Spleen (tissue), 11 donors: Measurements from ENCODE around the gene HNRNPDL. TPM values are rescaled to one million over a fixed set of nuclear protein-coding genes. Genes with fewer than 3 reads are reported as not detected.
"Not testable (repeated sequence)": the region's sequence is repeated elsewhere in the genome, so short reads cannot be mapped to it uniquely, and the experiment has no call there.

Experiments
- DNase-seq: peaks from one replicate; pipeline ENCODE4 v3.0.0-alpha.2; 2020
- H3K27ac ChIP-seq, 8 donors: fragments of 200-600 bp; sonication (generic) in 7 of 8; 1 replicate in 4 of 8; 2 replicates in 4 of 8; pipeline versions ENCODE4 v1.5.0 to v1.8.0; 2016 to 2021; ENCODE audit warnings: inconsistent platforms in 4 of 8, mild to moderate bottlenecking in 4 of 8, moderate library complexity in 1 of 8
- H3K27me3 ChIP-seq, 7 donors: fragments of 200-600 bp; sonication (generic) in 6 of 7; replicated peaks in 1 of 7; 1 replicate in 4 of 7; 2 replicates in 3 of 7; pipeline versions ENCODE4 v1.5.0 to v1.8.0; 2016 to 2021; ENCODE audit warnings: inconsistent platforms in 3 of 7, mild to moderate bottlenecking in 1 of 7
- H3K36me3 ChIP-seq, 6 donors: fragments of 200-600 bp; sonication (generic) in 5 of 6; 1 replicate in 4 of 6; 2 replicates in 2 of 6; pipeline versions ENCODE4 v1.5.0 to v1.8.0; 2016 to 2021; ENCODE audit warnings: inconsistent platforms in 2 of 6
- H3K4me1 ChIP-seq, 6 donors: fragments of 200-600 bp; sonication (generic) in 5 of 6; 1 replicate in 3 of 6; 2 replicates in 3 of 6; pipeline versions ENCODE4 v1.5.0 to v1.8.0; 2016 to 2021; ENCODE audit warnings: inconsistent platforms in 3 of 6
- H3K4me3 ChIP-seq, 8 donors: fragments of 200-600 bp; sonication (generic) in 7 of 8; 1 replicate in 4 of 8; 2 replicates in 4 of 8; pipeline versions ENCODE4 v1.5.0 to v1.8.0; 2016 to 2021; ENCODE audit warnings: inconsistent platforms in 4 of 8, mild to moderate bottlenecking in 4 of 8, moderate library complexity in 2 of 8
- H3K9me3 ChIP-seq, 8 donors: fragments of 200-600 bp; sonication (generic) in 7 of 8; 1 replicate in 4 of 8; 2 replicates in 4 of 8; pipeline versions ENCODE4 v1.5.0 to v1.8.0; 2016 to 2021; ENCODE audit warnings: inconsistent platforms in 4 of 8
- CTCF ChIP-seq, 11 experiments: fragments of 200-600 bp in 7 of 11; fragments of 450-650 bp in 4 of 11; sonication (generic) in 4 of 11; IDR thresholded peaks in 8 of 11; conservative IDR thresholded peaks in 3 of 11; 1 replicate in 7 of 11; 2 replicates in 4 of 11; pipeline versions ENCODE4 v1.4.0 to v1.8.0; 2016 to 2021; ENCODE audit warnings: antibody characterized with exemption in 11 of 11, inconsistent platforms in 4 of 11, mild to moderate bottlenecking in 1 of 11
- POLR2A ChIP-seq, 3 donors: fragments of 450-650 bp; IDR thresholded peaks; one replicate each; pipeline ENCODE4 v1.5.1; 2017; ENCODE audit warnings: antibody characterized with exemption in 3 of 3, mild to moderate bottlenecking in 1 of 3
- POLR2AphosphoS5 ChIP-seq, 3 donors: sonication (generic); formaldehyde crosslinking; IDR thresholded peaks; one replicate each; pipeline ENCODE4 v1.5.1; 2017; ENCODE audit warnings: antibody characterized with exemption in 3 of 3
- WGBS, 5 donors: extraction: QIAGEN DNeasy Blood & Tissue Kit in 3 of 5; methylation state at CpG; one replicate each; pipeline versions ENCODE4 v1.1.5 to v1.1.7; 2013 to 2018; 5-methylcytosine and 5-hydroxymethylcytosine counted together
- intact Hi-C: fragments of 100-400 bp; cut with DNase I; formaldehyde crosslinking; loops from one replicate; pipeline ENCODE4 v1.15.0; 2023; ENCODE audit warnings: low total_unique reads
- polyA plus RNA-seq, 3 donors: library from polyadenylated mRNA; stranded (reverse); fragments of 200-250 nt; gene quantifications; one replicate each; pipeline ENCODE4 v1.2.1, GENCODE V29; 2013
- total RNA-seq, 7 donors: library from RNA; depleted of rRNA in 3 of 7; stranded (reverse); fragments of >200 nt in 3 of 7; fragmentation: NEBNext Ultra II Directional in 4 of 7; extraction: Animal tissue kit (Norgen Biotek cat#: 25700) in 4 of 7; gene quantifications; one replicate each; pipeline versions ENCODE4 v1.1.0 to v1.2.1, GENCODE V29; 2016 to 2021
- donor health status: healthy with polysubstance abuse.
- donor health status: DM: no; HTN: no; CAD: no; lungs with moderate emphysema.
- donor health status: DM: no; HTN: no; CAD: no.
- donor health status: Bipolar disorder and iron deficiency.
- donor health status: healthy.
- donor health status: DM: no; HTN: no; CAD: no.
- donor health status: DM: yes; HTN: yes; CAD: no.

The HNRNPDL gene
- total and polyA plus RNA-seq, 10 donors = 164 to 229 (median 208) TPM

GRCh38 chr4:82397527-82397926 lies 32.7 kb downstream of the HNRNPDL start:
- intact Hi-C loops = no loop called here
- TF ChIP-seq CTCF (IDR thresholded peaks at IDR 0.05 in 8 of 11, conservative IDR thresholded peaks at IDR 0.05 in 3 of 11) (no peak), POLR2AphosphoS5 (IDR thresholded peaks at IDR 0.05) (no peak), POLR2A (IDR thresholded peaks at IDR 0.05) (no peak)
- no peaks in the 10 kb centered on the region for H3K36me3 ChIP-seq
- no peaks in the 10 kb centered on the region for H3K9me3 ChIP-seq
- no peaks in the 10 kb centered on the region for H3K27me3 ChIP-seq
- WGBS, 5 donors = 80 to 99% (median 89%) methylated on average over 3 of the region's 3 CpGs
- no peaks in the 10 kb centered on the region for H3K4me1 ChIP-seq
- DNase-seq = no peak
- no peak overlapping the region for H3K4me3 ChIP-seq
- H3K27ac ChIP-seq = no peak overlapping the region

GRCh38 chr4:82394896-82395295 lies 35.4 kb downstream of the HNRNPDL start:
- Histone ChIP-seq H3K4me1 (no peaks in the 10 kb centered on the region), H3K36me3 (no peaks in the 10 kb centered on the region), H3K27ac (no peak overlapping the region), H3K4me3 (no peak overlapping the region), H3K9me3 (no peaks in the 10 kb centered on the region), H3K27me3 (no peaks in the 10 kb centered on the region)
- no peak for DNase-seq
- TF ChIP-seq POLR2AphosphoS5 (IDR thresholded peaks at IDR 0.05) (no peak), CTCF (IDR thresholded peaks at IDR 0.05 in 8 of 11, conservative IDR thresholded peaks at IDR 0.05 in 3 of 11) (no peak), POLR2A (IDR thresholded peaks at IDR 0.05) (no peak)
- intact Hi-C loops = no loop called here
- WGBS, 5 donors = 80 to 93% (median 87%) methylated on average over 3 of the region's 3 CpGs

DNA sequence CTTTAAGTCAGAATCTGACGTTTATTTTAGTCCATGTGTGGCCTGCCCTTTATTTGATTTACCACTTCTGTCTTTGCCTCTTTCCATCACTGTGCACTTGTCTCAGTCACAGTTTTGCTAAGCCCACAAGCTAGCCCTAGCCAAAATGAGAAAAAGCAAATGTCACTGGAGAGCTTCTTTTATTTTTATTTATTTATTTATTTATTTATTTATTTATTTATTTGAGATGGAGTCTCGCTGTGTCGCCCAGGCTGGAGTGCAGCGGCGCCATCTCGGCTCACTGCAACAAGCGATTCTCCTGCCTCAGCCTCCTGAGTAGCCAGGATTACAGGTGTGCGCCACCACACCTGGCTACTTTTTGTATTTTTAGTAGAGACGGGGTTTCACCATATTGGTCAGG lies 40.2 kb downstream of the HNRNPDL start:
- DNase-seq, H3K27me3 ChIP-seq, intact Hi-C loops, H3K27ac ChIP-seq, H3K4me3 ChIP-seq, H3K36me3 ChIP-seq, H3K4me1 ChIP-seq, H3K9me3 ChIP-seq: not testable (repeated sequence)
- WGBS, 5 donors = 90 to 96% (median 92%) methylated on average over 9 of the region's 9 CpGs

DNA sequence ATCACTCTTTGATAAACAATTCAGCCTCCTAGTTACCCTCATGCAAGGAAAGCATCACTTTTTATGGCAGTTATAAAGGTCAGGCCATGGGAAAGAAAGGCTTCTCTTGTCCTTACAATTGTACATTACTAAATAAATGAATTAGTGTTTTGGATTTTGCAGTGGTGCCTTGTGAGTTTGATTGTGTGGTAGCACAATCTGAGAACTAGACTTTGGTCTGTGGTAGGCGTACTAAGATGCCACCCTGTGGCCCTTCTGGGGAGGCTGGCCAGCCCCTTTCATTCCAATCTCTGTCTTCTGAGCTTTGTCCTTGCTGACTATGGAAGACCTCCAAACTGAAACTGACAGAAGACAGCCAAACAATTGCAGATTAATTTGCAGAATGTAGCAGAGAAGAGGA lies 41.9 kb downstream of the HNRNPDL start:
- DNase-seq = no peak
- WGBS, 5 donors = 63 to 85% (median 77%) methylated on average over 1 of the region's 1 CpG
- Histone ChIP-seq H3K27me3 (no peaks in the 10 kb centered on the region), H3K36me3 (no peaks in the 10 kb centered on the region), H3K9me3 (peaks cover 0 to 5% (median 0%) of the 10 kb centered on the region in 8 donors), H3K4me1 (no peaks in the 10 kb centered on the region), H3K4me3 (no peak overlapping the region), H3K27ac (no peak overlapping the region)
- TF ChIP-seq CTCF (IDR thresholded peaks at IDR 0.05 in 8 of 11, conservative IDR thresholded peaks at IDR 0.05 in 3 of 11) (peak in 1 of 11 experiments; percentile 17), POLR2A (IDR thresholded peaks at IDR 0.05) (no peak)
- intact Hi-C loops = no loop called here

GRCh38 chr4:82386312-82386711 lies 44.0 kb downstream of the HNRNPDL start:
- H3K4me1 ChIP-seq, H3K4me3 ChIP-seq, H3K27ac ChIP-seq, H3K36me3 ChIP-seq, DNase-seq, H3K9me3 ChIP-seq, intact Hi-C loops, H3K27me3 ChIP-seq: not testable (repeated sequence)
- 91 to 96% (median 94%) methylated on average over 8 of the region's 8 CpGs for WGBS, 5 donors
